ENCODE data around the gene ARAF. TPM values are rescaled to one million over a fixed set of nuclear protein-coding genes. Genes with fewer than 3 reads are reported as not detected.

ARAF gene
- total RNA-seq, 4 donors from 2014 or later = 22.5 to 40.3 (median 31.2) TPM

GRCh38 chrX:47608130-47608810 lies 47.3 kb downstream of the ARAF start:
- no peak for TF ChIP-seq CTCF (IDR thresholded peaks at IDR 0.05; ENCODE audit: low read depth)

GRCh38 chrX:47610511-47610910 lies 49.5 kb downstream of the ARAF start:
- no peak for TF ChIP-seq CTCF (IDR thresholded peaks at IDR 0.05; ENCODE audit: low read depth)

- TF ChIP-seq CTCF (IDR thresholded peaks at IDR 0.05; ENCODE audit: low read depth) = no peak
These were observed 50.5 kb downstream of the ARAF start for GRCh38 chrX:47611489-47611888.

GRCh38 chrX:47611926-47612325 lies 50.9 kb downstream of the ARAF start:
- no peak for TF ChIP-seq CTCF (IDR thresholded peaks at IDR 0.05; ENCODE audit: low read depth)

- TF ChIP-seq CTCF (IDR thresholded peaks at IDR 0.05; ENCODE audit: low read depth) = no peak
These were observed 51.4 kb downstream of the ARAF start for GRCh38 chrX:47612418-47612817.

GRCh38 chrX:47613082-47613481 lies 52.1 kb downstream of the ARAF start:
- TF ChIP-seq CTCF (IDR thresholded peaks at IDR 0.05; ENCODE audit: low read depth) = no peak

GRCh38 chrX:47614618-47615017 lies 53.6 kb downstream of the ARAF start:
- TF ChIP-seq CTCF (IDR thresholded peaks at IDR 0.05; ENCODE audit: low read depth) = no peak

All from subcutaneous adipose tissue (tissue), 4 donors.